DND-41 (cell line): ENCODE measurements around the gene PTGES2.

ENCODE experiments used
- CTCF ChIP-seq: IDR thresholded peaks from 2 replicates; pipeline ENCODE4 v1.5.1; 2012; ENCODE audit warnings: borderline replicate concordance, low read length, moderate library complexity, mild to moderate bottlenecking; ENCODE audit not compliant: poor library complexity, severe bottlenecking; ENCODE audit errors: extremely low read depth
- EZH2 ChIP-seq: IDR thresholded peaks from 3 replicates; pipeline ENCODE4 v1.6.1; 2012; ENCODE audit warnings: borderline replicate concordance, low read depth, mild to moderate bottlenecking, moderate library complexity, low read length, inconsistent platforms; ENCODE audit not compliant: severe bottlenecking

DNA sequence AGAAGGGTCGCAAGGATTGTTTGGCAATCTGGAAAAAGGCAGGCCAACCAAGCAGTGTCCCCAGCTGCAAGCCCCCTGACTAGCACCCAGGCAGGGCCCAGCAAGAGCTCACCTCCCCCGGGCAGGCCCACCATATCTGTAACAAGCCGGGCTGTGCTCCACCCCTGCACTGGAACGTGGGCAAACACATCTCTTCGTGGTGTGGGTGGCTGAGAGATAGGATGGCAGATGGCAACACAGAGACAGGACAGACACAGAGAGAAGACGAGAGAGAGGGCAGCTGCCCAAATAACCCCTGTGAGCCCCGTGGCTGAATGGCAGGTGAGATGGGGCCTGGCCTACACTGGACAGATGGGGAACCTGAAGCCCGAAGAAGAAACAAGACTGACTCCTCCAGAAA lies 42.0 kb upstream of the PTGES2 start:
- TF ChIP-seq EZH2 = no peak
- TF ChIP-seq CTCF = no peak
